ENCODE results near the gene ZNF653. TPM values are rescaled to one million over a fixed set of nuclear protein-coding genes. Genes with fewer than 3 reads are reported as not detected.

ZNF653 gene
- total and polyA plus RNA-seq, 9 of the 15 experiments (the other 6 are each of a cell fraction or from before 2014, with no cell fraction given), result 1.6 to 8.0 (median 4.2) TPM; not detected in 2

GRCh38 chr19:11435057-11435832 lies 70.4 kb downstream of the ZNF653 start, which contains the start of the genes ODAD3 and PRKCSH (continued):
- TF ChIP-seq ZBTB26 (CRISPR knock-in tag; IDR thresholded peaks at IDR 0.05), result no peak
- no peak for TF ChIP-seq TCF7L2 (IDR thresholded peaks at IDR 0.05; ENCODE audit: low read depth, low read length)
- TF ChIP-seq POLR3G (IDR thresholded peaks at IDR 0.05; ENCODE audit: extremely low read depth, insufficient read length, insufficient replicate concordance), result no peak
- TF ChIP-seq CEBPB (tag; IDR thresholded peaks at IDR 0.05), result no peak
- no peak for TF ChIP-seq SIRT6 (IDR thresholded peaks at IDR 0.05; ENCODE audit: low read depth, low read length)
- peak; percentile 99 for TF ChIP-seq GABPB1 (CRISPR knock-in tag; IDR thresholded peaks at IDR 0.05)
- no peak for TF ChIP-seq ZNF124 (CRISPR knock-in tag; IDR thresholded peaks at IDR 0.05)
- TF ChIP-seq ZNF436 (CRISPR knock-in tag; IDR thresholded peaks at IDR 0.05), result no peak
- peak; percentile 61; the same call in 1 of the 2 replicates for TF ChIP-seq JUND (IDR thresholded peaks at IDR 0.05; ENCODE audit: borderline replicate concordance, low read depth, low read length)
- peak; percentile 65; the same call in 2 of the 3 replicates for TF ChIP-seq JUND (tag; IDR thresholded peaks at IDR 0.05; ENCODE audit: borderline replicate concordance, low read depth, low read length)
- peak in 1 of 3 experiments; percentile 96; a peak in 2 of 6 replicates for TF ChIP-seq ZBTB11 (CRISPR knock-in tag; IDR thresholded peaks at IDR 0.05)
- no peak for TF ChIP-seq CEBPZ (IDR thresholded peaks at IDR 0.05; ENCODE audit: borderline replicate concordance, low read depth, low read length)
- TF ChIP-seq U2AF1 (optimal IDR thresholded peaks at IDR 0.05; ENCODE audit: low read depth, low read length), result no peak
- TF ChIP-seq KAT2B (IDR thresholded peaks at IDR 0.05; ENCODE audit: low read depth, low read length), result no peak
- no peak for TF ChIP-seq PML (IDR thresholded peaks at IDR 0.05; ENCODE audit: low read length)
- TF ChIP-seq ZNF561 (CRISPR knock-in tag; conservative IDR thresholded peaks at IDR 0.05), result no peak
- TF ChIP-seq MED1 (CRISPR knock-in tag; IDR thresholded peaks at IDR 0.05; ENCODE audit: borderline replicate concordance), result no peak
- peak; percentile 65; the same call in 1 of the 2 replicates for TF ChIP-seq ELF2 (CRISPR knock-in tag; IDR thresholded peaks at IDR 0.05)
- no peak for TF ChIP-seq PCBP2 (IDR thresholded peaks at IDR 0.05; ENCODE audit: low read depth, low read length, poor library complexity, severe bottlenecking)
- TF ChIP-seq ZNF444 (CRISPR knock-in tag; IDR thresholded peaks at IDR 0.05), result no peak

All from K562 (cell line).